GM23338 (cell line): ENCODE results near the gene LLGL1. TPM values are rescaled to one million over a fixed set of nuclear protein-coding genes. Genes with fewer than 3 reads are reported as not detected.

Experiments used
- ATAC-seq: fragments of 200-7000 bp; cut with Tn5 transposase; 3 replicates; pipeline ENCODE4 v1.9.1; 2020
- DNase-seq: peaks from one replicate; pipeline ENCODE4 v3.0.0-alpha.2; 2015; ENCODE audit warnings: low spot score
- H2AFZ ChIP-seq: fragments of 200-600 bp; sonication (generic); 2 replicates; pipeline ENCODE4 v1.8.0; 2016; ENCODE audit warnings: antibody characterized with exemption, mild to moderate bottlenecking, moderate library complexity
- H3F3A ChIP-seq: fragments of 200-600 bp; sonication (generic); replicated peaks from 2 replicates; pipeline ENCODE4 v1.8.0; 2017; ENCODE audit warnings: antibody characterized with exemption, mixed run types, low read depth
- H3K27ac ChIP-seq: fragments of 200-600 bp; sonication (generic); 2 replicates; pipeline ENCODE4 v1.6.1; 2016; ENCODE audit warnings: low read depth
- H3K27me3 ChIP-seq: fragments of 200-600 bp; sonication (generic); 2 replicates; pipeline ENCODE4 v1.8.0; 2016; ENCODE audit warnings: mild to moderate bottlenecking, mixed run types, moderate library complexity; ENCODE audit not compliant: insufficient read depth
- H3K36me3 ChIP-seq: fragments of 200-600 bp; sonication (generic); 2 replicates; pipeline ENCODE4 v1.8.0; 2016; ENCODE audit warnings: mild to moderate bottlenecking; ENCODE audit not compliant: insufficient read depth
- H3K4me1 ChIP-seq: fragments of 200-600 bp; sonication (generic); 2 replicates; pipeline ENCODE4 v1.8.0; 2016; ENCODE audit warnings: mild to moderate bottlenecking, moderate library complexity; ENCODE audit not compliant: insufficient read depth
- H3K4me2 ChIP-seq: fragments of 200-600 bp; sonication (generic); 2 replicates; pipeline ENCODE4 v1.7.1; 2017; ENCODE audit warnings: mixed run types
- H3K4me3 ChIP-seq: fragments of 200-600 bp; sonication (generic); 2 replicates; pipeline ENCODE4 v1.6.1; 2016; ENCODE audit warnings: mixed run types
- H3K79me2 ChIP-seq: fragments of 200-600 bp; sonication (generic); replicated peaks from 2 replicates; pipeline ENCODE4 v1.8.0; 2017; ENCODE audit warnings: mild to moderate bottlenecking; ENCODE audit not compliant: insufficient read depth
- H3K9me2 ChIP-seq: fragments of 200-600 bp; sonication (generic); 2 replicates; pipeline ENCODE4 v1.8.0; 2017; ENCODE audit not compliant: insufficient read depth
- H4K20me1 ChIP-seq: fragments of 200-600 bp; sonication (generic); replicated peaks from 2 replicates; pipeline ENCODE4 v1.8.0; 2017; ENCODE audit warnings: mild to moderate bottlenecking; ENCODE audit not compliant: insufficient read depth
- H3K27ac Mint-ChIP-seq: 2 replicates; pipeline ENCODE4 v1.8.0; 2020; ENCODE audit warnings: inconsistent platforms, mild to moderate bottlenecking, moderate library complexity, mixed read lengths
- H3K27me3 Mint-ChIP-seq: 3 replicates; pipeline ENCODE4 v1.8.0; 2022; ENCODE audit warnings: low read depth, mild to moderate bottlenecking, moderate library complexity, mixed read lengths, inconsistent platforms; ENCODE audit not compliant: insufficient read depth, poor library complexity
- H3K36me3 Mint-ChIP-seq: 3 replicates; pipeline ENCODE4 v1.8.0; 2021; ENCODE audit warnings: low read depth, mild to moderate bottlenecking, inconsistent platforms, moderate library complexity, mixed read lengths
- H3K4me1 Mint-ChIP-seq: 3 replicates; pipeline ENCODE4 v1.8.0; 2020; ENCODE audit warnings: mild to moderate bottlenecking, inconsistent platforms, mixed read lengths
- H3K4me3 Mint-ChIP-seq: 3 replicates; pipeline ENCODE4 v1.8.0; 2021; ENCODE audit warnings: moderate library complexity, mild to moderate bottlenecking, inconsistent platforms, mixed read lengths
- H3K9me3 Mint-ChIP-seq: 3 replicates; pipeline ENCODE4 v1.8.0; 2020; ENCODE audit warnings: moderate library complexity, mild to moderate bottlenecking, inconsistent platforms, mixed read lengths
- EZH2phosphoT487 ChIP-seq: fragments of 200-600 bp; sonication (generic); IDR thresholded peaks from one replicate; pipeline ENCODE4 v1.8.1; 2018; ENCODE audit warnings: antibody characterized with exemption; ENCODE audit not compliant: unreplicated experiment
- NANOG ChIP-seq: IDR thresholded peaks from 2 replicates; pipeline ENCODE4 v1.6.1; 2016; ENCODE audit warnings: antibody characterized with exemption, borderline replicate concordance
- ZNF114 ChIP-seq: fragments of 250-450 bp; sonication (Bioruptor Pico); IDR thresholded peaks from 2 replicates; pipeline ENCODE4 v1.5.0; 2020; ENCODE audit warnings: mild to moderate bottlenecking, moderate library complexity
- polyA plus RNA-seq: library from polyadenylated mRNA; unstranded; fragments of >200 nt; fragmentation: Nextera tagmentation; extraction: Ambion mirVana; gene quantifications from 2 replicates; pipeline ENCODE4 v1.2.1, GENCODE V29; 2016
- total RNA-seq: library from RNA; depleted of rRNA; stranded (reverse); fragments of >200 nt; shearing (Covaris generic); gene quantifications from 2 replicates; pipeline ENCODE4 v1.2.3, GENCODE V29; 2014
- TF ChIP-seq, protein P1 (sequence below), 2 experiments: fragments of 200-600 bp in 1 of 2; sonication (generic) in 1 of 2; conservative IDR thresholded peaks; 2 replicates each; pipeline versions ENCODE4 v1.5.1 to v1.6.1; 2016 to 2017; ENCODE audit warnings: antibody characterized with exemption in 2 of 2, low read depth in 2 of 2, mild to moderate bottlenecking in 2 of 2, moderate library complexity in 1 of 2
- TF ChIP-seq, protein P2 (sequence below): fragments of 250-450 bp; sonication (Bioruptor Pico); IDR thresholded peaks from 2 replicates; pipeline ENCODE4 v1.5.0; 2020; ENCODE audit warnings: mild to moderate bottlenecking, moderate library complexity

Gene LLGL1
- total and polyA plus RNA-seq, 2 experiments from 2014 or later, result 5.9 to 129 TPM

DNA sequence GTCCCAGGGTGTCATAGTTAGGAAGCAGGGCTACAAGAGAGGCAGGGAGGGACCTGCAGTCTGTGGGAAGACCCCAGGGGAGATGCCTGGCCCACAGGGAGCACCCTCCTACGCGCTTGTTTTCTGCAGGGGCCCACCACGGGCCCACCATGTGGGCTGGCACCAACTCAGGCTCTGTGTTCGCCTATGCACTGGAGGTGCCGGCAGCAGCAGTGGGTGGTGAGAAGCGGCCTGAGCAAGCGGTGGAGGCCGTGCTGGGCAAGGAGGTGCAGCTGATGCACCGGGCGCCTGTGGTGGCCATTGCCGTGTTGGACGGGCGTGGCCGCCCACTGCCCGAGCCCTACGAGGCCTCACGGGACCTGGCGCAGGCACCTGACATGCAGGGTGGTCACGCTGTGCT lies 15.0 kb downstream of the LLGL1 start (continued):
- TF ChIP-seq, protein P1, sequence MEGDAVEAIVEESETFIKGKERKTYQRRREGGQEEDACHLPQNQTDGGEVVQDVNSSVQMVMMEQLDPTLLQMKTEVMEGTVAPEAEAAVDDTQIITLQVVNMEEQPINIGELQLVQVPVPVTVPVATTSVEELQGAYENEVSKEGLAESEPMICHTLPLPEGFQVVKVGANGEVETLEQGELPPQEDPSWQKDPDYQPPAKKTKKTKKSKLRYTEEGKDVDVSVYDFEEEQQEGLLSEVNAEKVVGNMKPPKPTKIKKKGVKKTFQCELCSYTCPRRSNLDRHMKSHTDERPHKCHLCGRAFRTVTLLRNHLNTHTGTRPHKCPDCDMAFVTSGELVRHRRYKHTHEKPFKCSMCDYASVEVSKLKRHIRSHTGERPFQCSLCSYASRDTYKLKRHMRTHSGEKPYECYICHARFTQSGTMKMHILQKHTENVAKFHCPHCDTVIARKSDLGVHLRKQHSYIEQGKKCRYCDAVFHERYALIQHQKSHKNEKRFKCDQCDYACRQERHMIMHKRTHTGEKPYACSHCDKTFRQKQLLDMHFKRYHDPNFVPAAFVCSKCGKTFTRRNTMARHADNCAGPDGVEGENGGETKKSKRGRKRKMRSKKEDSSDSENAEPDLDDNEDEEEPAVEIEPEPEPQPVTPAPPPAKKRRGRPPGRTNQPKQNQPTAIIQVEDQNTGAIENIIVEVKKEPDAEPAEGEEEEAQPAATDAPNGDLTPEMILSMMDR (conservative IDR thresholded peaks at IDR 0.05; ENCODE audit: low read depth in 2 of 2), result no peak
- TF ChIP-seq, protein P2, sequence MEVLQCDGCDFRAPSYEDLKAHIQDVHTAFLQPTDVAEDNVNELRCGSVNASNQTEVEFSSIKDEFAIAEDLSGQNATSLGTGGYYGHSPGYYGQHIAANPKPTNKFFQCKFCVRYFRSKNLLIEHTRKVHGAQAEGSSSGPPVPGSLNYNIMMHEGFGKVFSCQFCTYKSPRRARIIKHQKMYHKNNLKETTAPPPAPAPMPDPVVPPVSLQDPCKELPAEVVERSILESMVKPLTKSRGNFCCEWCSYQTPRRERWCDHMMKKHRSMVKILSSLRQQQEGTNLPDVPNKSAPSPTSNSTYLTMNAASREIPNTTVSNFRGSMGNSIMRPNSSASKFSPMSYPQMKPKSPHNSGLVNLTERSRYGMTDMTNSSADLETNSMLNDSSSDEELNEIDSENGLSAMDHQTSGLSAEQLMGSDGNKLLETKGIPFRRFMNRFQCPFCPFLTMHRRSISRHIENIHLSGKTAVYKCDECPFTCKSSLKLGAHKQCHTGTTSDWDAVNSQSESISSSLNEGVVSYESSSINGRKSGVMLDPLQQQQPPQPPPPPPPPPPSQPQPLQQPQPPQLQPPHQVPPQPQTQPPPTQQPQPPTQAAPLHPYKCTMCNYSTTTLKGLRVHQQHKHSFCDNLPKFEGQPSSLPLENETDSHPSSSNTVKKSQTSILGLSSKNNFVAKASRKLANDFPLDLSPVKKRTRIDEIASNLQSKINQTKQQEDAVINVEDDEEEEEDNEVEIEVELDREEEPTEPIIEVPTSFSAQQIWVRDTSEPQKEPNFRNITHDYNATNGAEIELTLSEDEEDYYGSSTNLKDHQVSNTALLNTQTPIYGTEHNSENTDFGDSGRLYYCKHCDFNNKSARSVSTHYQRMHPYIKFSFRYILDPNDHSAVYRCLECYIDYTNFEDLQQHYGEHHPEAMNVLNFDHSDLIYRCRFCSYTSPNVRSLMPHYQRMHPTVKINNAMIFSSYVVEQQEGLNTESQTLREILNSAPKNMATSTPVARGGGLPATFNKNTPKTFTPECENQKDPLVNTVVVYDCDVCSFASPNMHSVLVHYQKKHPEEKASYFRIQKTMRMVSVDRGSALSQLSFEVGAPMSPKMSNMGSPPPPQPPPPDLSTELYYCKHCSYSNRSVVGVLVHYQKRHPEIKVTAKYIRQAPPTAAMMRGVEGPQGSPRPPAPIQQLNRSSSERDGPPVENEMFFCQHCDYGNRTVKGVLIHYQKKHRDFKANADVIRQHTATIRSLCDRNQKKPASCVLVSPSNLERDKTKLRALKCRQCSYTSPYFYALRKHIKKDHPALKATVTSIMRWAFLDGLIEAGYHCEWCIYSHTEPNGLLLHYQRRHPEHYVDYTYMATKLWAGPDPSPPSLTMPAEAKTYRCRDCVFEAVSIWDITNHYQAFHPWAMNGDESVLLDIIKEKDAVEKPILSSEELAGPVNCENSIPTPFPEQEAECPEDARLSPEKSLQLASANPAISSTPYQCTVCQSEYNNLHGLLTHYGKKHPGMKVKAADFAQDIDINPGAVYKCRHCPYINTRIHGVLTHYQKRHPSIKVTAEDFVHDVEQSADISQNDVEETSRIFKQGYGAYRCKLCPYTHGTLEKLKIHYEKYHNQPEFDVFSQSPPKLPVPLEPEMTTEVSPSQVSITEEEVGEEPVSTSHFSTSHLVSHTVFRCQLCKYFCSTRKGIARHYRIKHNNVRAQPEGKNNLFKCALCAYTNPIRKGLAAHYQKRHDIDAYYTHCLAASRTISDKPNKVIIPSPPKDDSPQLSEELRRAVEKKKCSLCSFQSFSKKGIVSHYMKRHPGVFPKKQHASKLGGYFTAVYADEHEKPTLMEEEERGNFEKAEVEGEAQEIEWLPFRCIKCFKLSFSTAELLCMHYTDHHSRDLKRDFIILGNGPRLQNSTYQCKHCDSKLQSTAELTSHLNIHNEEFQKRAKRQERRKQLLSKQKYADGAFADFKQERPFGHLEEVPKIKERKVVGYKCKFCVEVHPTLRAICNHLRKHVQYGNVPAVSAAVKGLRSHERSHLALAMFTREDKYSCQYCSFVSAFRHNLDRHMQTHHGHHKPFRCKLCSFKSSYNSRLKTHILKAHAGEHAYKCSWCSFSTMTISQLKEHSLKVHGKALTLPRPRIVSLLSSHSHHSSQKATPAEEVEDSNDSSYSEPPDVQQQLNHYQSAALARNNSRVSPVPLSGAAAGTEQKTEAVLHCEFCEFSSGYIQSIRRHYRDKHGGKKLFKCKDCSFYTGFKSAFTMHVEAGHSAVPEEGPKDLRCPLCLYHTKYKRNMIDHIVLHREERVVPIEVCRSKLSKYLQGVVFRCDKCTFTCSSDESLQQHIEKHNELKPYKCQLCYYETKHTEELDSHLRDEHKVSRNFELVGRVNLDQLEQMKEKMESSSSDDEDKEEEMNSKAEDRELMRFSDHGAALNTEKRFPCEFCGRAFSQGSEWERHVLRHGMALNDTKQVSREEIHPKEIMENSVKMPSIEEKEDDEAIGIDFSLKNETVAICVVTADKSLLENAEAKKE, result no peak
- no peak for TF ChIP-seq ZNF114 (CRISPR knock-in tag)

DNA sequence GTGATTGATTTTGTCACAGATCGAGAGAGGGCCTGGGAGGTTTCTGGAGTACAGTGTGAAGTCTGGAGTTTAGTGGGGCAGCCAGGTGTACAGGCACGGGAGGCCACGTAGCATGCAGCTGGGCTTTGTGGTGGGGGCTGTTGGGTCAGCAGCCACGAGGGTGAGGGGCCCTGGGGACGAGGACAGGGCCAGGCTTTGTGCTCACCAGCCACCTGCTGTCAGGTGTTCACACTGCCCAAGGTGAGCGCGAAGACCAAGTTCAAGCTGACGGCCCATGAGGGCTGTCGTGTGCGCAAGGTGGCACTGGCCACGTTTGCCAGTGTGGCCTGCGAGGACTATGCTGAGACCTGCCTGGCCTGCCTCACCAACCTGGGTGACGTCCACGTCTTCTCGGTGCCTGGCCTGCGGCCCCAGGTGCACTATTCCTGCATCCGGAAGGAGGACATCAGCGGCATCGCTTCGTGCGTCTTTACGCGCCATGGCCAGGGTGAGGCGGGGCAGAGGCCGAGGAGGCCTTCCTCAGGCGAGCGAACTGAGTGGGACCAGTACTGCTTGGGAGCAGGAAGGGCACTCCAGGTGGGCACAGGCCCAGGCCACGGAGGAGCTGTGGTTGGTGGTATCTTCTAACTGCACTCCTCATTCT lies 15.9 kb downstream of the LLGL1 start:
- H3K27me3 Mint-ChIP-seq, result peaks cover 13% of the 10 kb centered on the region
- H3K4me3 ChIP-seq, result no peak overlapping the region
- H3K36me3 Mint-ChIP-seq, result peaks cover 56% of the 10 kb centered on the region
- H3K9me3 Mint-ChIP-seq, result no peaks in the 10 kb centered on the region
- no peak overlapping the region for H3K27ac Mint-ChIP-seq
- H3K4me1 ChIP-seq, result peaks cover 1% of the 10 kb centered on the region; the same call in 1 of the 2 replicates
- peaks cover 6% of the 10 kb centered on the region; the same call in 1 of the 2 replicates for H3K36me3 ChIP-seq
- H3K4me1 Mint-ChIP-seq, result peaks cover 5% of the 10 kb centered on the region; the same call in 2 of the 3 replicates
- TF ChIP-seq EZH2phosphoT487, result no peak
- no peak for TF ChIP-seq NANOG
- TF ChIP-seq, protein P1 (conservative IDR thresholded peaks at IDR 0.05; ENCODE audit: low read depth in 2 of 2), result peak in 1 of 2 experiments; percentile 44; a peak in 2 of 4 replicates
- no peak overlapping the region for H2AFZ ChIP-seq
- no peaks in the 10 kb centered on the region for H3K9me2 ChIP-seq
- ATAC-seq, result peak; percentile 69
- H3K4me2 ChIP-seq, result no peak overlapping the region
- DNase-seq, result peak; percentile 59
- no peak overlapping the region for H3K4me3 Mint-ChIP-seq
- H3K79me2 ChIP-seq, result no peaks in the 10 kb centered on the region
- no peaks in the 10 kb centered on the region for H3K27me3 ChIP-seq
- H4K20me1 ChIP-seq, result peaks cover 4% of the 10 kb centered on the region; the same call in 1 of the 2 replicates
- no peak overlapping the region for H3K27ac ChIP-seq
- no peaks in the 10 kb centered on the region for H3F3A ChIP-seq
